ENCODE data around the gene C9orf72. TPM values are rescaled to one million over a fixed set of nuclear protein-coding genes. Genes with fewer than 3 reads are reported as not detected.

C9orf72 gene
- total and polyA plus RNA-seq, 2 experiments from 2014 or later = 11.6 to 27.8 TPM

- Mint-ChIP-seq H3K27me3 (ENCODE audit: insufficient read depth, low read depth, poor library complexity) (no peaks in the 10 kb centered on the region), H3K4me1 (peaks cover 27% of the 10 kb centered on the region), H3K9me3 (peaks cover 3% of the 10 kb centered on the region; the same call in 1 of the 3 replicates), H3K27ac (no peak overlapping the region), H3K4me3 (no peak overlapping the region), H3K36me3 (ENCODE audit: low read depth) (peaks cover 20% of the 10 kb centered on the region)
- Histone ChIP-seq H3K4me1 (ENCODE audit: insufficient read depth) (no peaks in the 10 kb centered on the region), H3K36me3 (ENCODE audit: insufficient read depth) (no peaks in the 10 kb centered on the region; the same call in 1 of the 2 replicates), H3K27me3 (ENCODE audit: insufficient read depth) (no peaks in the 10 kb centered on the region), H2AFZ (no peak overlapping the region), H3K9me2 (ENCODE audit: insufficient read depth) (no peaks in the 10 kb centered on the region), H4K20me1 (replicated peaks; ENCODE audit: insufficient read depth) (no peaks in the 10 kb centered on the region; the same call in 1 of the 2 replicates), H3K27ac (ENCODE audit: low read depth) (no peak overlapping the region), H3K4me2 (no peak overlapping the region), H3K4me3 (no peak overlapping the region), H3K79me2 (replicated peaks; ENCODE audit: insufficient read depth) (0 out of 2 replicates have a peak, but pooled peaks cover 5% of the 10 kb centered on the region), H3F3A (replicated peaks; ENCODE audit: low read depth) (no peaks in the 10 kb centered on the region)
- ATAC-seq = no peak
- no peak for TF ChIP-seq ZNF331 (CRISPR knock-in tag; IDR thresholded peaks at IDR 0.05; ENCODE audit: low read depth)
- TF ChIP-seq ZNF114 (CRISPR knock-in tag; IDR thresholded peaks at IDR 0.05) = no peak
- TF ChIP-seq JUNB (IDR thresholded peaks at IDR 0.05; ENCODE audit: unreplicated experiment) = no peak
- no peak for TF ChIP-seq REST (IDR thresholded peaks at IDR 0.05; ENCODE audit: unreplicated experiment)
- TF ChIP-seq EZH2phosphoT487 (IDR thresholded peaks at IDR 0.05; ENCODE audit: unreplicated experiment) = no peak
- DNase-seq (ENCODE audit: low spot score) = no peak
Measured at GRCh38 chr9:27506981-27507380, 66.3 kb downstream of the C9orf72 start.

- Mint-ChIP-seq H3K27ac (no peak overlapping the region), H3K4me1 (peaks cover 27% of the 10 kb centered on the region), H3K9me3 (peaks cover 7% of the 10 kb centered on the region; the same call in 1 of the 3 replicates), H3K36me3 (ENCODE audit: low read depth) (peaks cover 28% of the 10 kb centered on the region), H3K27me3 (ENCODE audit: insufficient read depth, low read depth, poor library complexity) (no peaks in the 10 kb centered on the region), H3K4me3 (no peak overlapping the region)
- H3K79me2 ChIP-seq (replicated peaks; ENCODE audit: insufficient read depth) = 0 out of 2 replicates have a peak, but pooled peaks cover 5% of the 10 kb centered on the region
- H3K4me1 ChIP-seq (ENCODE audit: insufficient read depth) = no peaks in the 10 kb centered on the region
- DNase-seq (ENCODE audit: low spot score) (no peak), ATAC-seq (no peak)
- no peak overlapping the region for H3K27ac ChIP-seq (ENCODE audit: low read depth)
- H3F3A ChIP-seq (replicated peaks; ENCODE audit: low read depth) = no peaks in the 10 kb centered on the region
- H3K27me3 ChIP-seq (ENCODE audit: insufficient read depth) = no peaks in the 10 kb centered on the region
- H2AFZ ChIP-seq = no peak overlapping the region
- H3K4me3 ChIP-seq = no peak overlapping the region
- H3K36me3 ChIP-seq (ENCODE audit: insufficient read depth) = no peaks in the 10 kb centered on the region; the same call in 1 of the 2 replicates
- no peak overlapping the region for H3K4me2 ChIP-seq
- no peaks in the 10 kb centered on the region for H3K9me2 ChIP-seq (ENCODE audit: insufficient read depth)
- no peaks in the 10 kb centered on the region for H4K20me1 ChIP-seq (replicated peaks; ENCODE audit: insufficient read depth)
- TF ChIP-seq ETS1 (IDR thresholded peaks at IDR 0.05) = no peak
- TF ChIP-seq POLR2AphosphoS5 (IDR thresholded peaks at IDR 0.05; ENCODE audit: low read depth) = no peak
- no peak for TF ChIP-seq ZNF462 (CRISPR knock-in tag; IDR thresholded peaks at IDR 0.05)
- no peak for TF ChIP-seq ZNF331 (CRISPR knock-in tag; IDR thresholded peaks at IDR 0.05; ENCODE audit: low read depth)
- no peak for TF ChIP-seq EZH2 (IDR thresholded peaks at IDR 0.05; ENCODE audit: low read depth, unreplicated experiment)
- TF ChIP-seq EZH2phosphoT487 (IDR thresholded peaks at IDR 0.05; ENCODE audit: unreplicated experiment) = no peak
- TF ChIP-seq ZNF114 (CRISPR knock-in tag; IDR thresholded peaks at IDR 0.05) = no peak
- TF ChIP-seq CREB1 (CRISPR knock-in tag; IDR thresholded peaks at IDR 0.05; ENCODE audit: low read depth) = no peak
- no peak for TF ChIP-seq JUNB (IDR thresholded peaks at IDR 0.05; ENCODE audit: unreplicated experiment)
- no peak for TF ChIP-seq NANOG (IDR thresholded peaks at IDR 0.05; ENCODE audit: borderline replicate concordance)
Measured at GRCh38 chr9:27505744-27506161, 67.5 kb downstream of the C9orf72 start.
